ENCODE measurements around the gene CYTH1.

Gene CYTH1

GRCh38 chr17:78820841-78821240 is 38.8 kb upstream of the CYTH1 start:
- ATAC-seq (ENCODE audit: insufficient read depth, low read depth): no peak
- H3K4me1 ChIP-seq (ENCODE audit: insufficient read depth, low read length): peaks cover 37% of the 10 kb centered on the region
- no peak for DNase-seq
- no peak overlapping the region for H2AFZ ChIP-seq (ENCODE audit: low read depth, low read length)
- H3K27me3 ChIP-seq (ENCODE audit: insufficient read depth, low read length, poor library complexity): no peaks in the 10 kb centered on the region
- H3K9ac ChIP-seq (ENCODE audit: low read depth, low read length): no peak overlapping the region
- H3K27ac ChIP-seq (ENCODE audit: low read length): no peak overlapping the region
- H4K20me1 ChIP-seq (ENCODE audit: insufficient read depth, low read length): peaks cover 40% of the 10 kb centered on the region
- peaks cover 92% of the 10 kb centered on the region for H3K36me3 ChIP-seq (ENCODE audit: insufficient read depth, low read length)
- H3K79me2 ChIP-seq (ENCODE audit: insufficient read depth, low read length): peaks cover 2% of the 10 kb centered on the region; the same call in 1 of the 2 replicates
- H3K4me2 ChIP-seq (ENCODE audit: insufficient read depth, low read length): no peak overlapping the region
- no peaks in the 10 kb centered on the region for H3K9me3 ChIP-seq (ENCODE audit: insufficient read depth, low read length, severe bottlenecking)
- no peak for TF ChIP-seq EZH2 (IDR thresholded peaks at IDR 0.05; ENCODE audit: borderline replicate concordance, low read depth, low read length, severe bottlenecking)
- no peak for TF ChIP-seq CTCF (IDR thresholded peaks at IDR 0.05; ENCODE audit: borderline replicate concordance, extremely low read depth, low read length, poor library complexity, severe bottlenecking)
- H3K4me3 ChIP-seq (ENCODE audit: low read depth in 1 of 2, low read length in 2 of 2): no peak overlapping the region

DNA sequence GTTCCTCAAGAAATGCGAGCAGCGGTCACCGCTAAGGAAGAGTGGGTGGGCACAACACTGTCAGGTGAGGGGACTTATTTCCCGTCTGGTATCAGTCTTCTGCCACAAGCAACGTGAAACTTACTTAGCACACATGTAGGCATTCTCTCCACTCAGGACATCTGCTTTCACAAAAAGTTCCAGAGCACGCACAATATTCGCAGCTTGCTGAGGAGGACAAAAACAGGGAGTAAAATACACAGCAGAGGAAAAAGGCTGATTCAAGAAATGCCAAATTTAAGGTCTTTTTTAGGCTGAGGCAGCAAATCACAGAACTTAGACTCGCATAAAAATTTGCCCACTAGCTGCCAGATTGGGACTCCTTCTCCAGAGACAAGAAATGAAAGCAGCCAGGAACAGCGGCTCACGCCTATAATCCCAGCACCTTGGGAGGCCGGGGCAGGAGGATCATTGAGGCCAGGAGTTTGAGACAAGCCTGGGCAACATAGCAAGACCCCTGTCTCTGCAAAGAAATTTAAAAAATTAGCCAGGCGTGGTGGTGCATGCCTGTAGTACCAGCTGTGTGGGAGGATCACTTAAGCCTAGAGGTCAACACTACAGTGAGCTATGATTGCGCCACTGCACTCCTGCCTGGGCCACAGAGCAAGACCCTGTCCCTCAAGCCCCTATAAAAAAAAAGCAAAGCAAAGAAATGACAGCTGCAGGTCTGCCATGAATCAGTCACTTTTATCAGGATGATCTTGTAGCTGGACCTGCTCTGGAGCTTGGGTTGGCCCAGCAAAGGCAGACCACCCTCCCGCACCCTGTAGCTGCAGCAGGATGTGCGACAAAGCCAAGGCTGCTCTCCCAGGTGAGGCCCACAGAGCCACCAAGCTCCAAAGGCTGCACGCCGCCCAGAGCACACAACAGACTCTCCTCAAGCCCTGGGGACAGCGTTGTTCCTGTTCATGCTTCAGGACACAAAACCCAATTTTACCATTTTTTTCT is 38.0 kb upstream of the CYTH1 start:
- Histone ChIP-seq H3K27ac (ENCODE audit: low read length) (peak overlapping the region; percentile 58; the same call in 1 of the 2 replicates), H3K4me1 (ENCODE audit: insufficient read depth, low read length) (peaks cover 37% of the 10 kb centered on the region), H2AFZ (ENCODE audit: low read depth, low read length) (no peak overlapping the region), H3K27me3 (ENCODE audit: insufficient read depth, low read length, poor library complexity) (no peaks in the 10 kb centered on the region), H3K9ac (ENCODE audit: low read depth, low read length) (no peak overlapping the region; the same call in 1 of the 2 replicates), H4K20me1 (ENCODE audit: insufficient read depth, low read length) (peaks cover 35% of the 10 kb centered on the region), H3K79me2 (ENCODE audit: insufficient read depth, low read length) (peaks cover 2% of the 10 kb centered on the region; the same call in 1 of the 2 replicates), H3K4me2 (ENCODE audit: insufficient read depth, low read length) (no peak overlapping the region), H3K36me3 (ENCODE audit: insufficient read depth, low read length) (peaks cover 92% of the 10 kb centered on the region), H3K9me3 (ENCODE audit: insufficient read depth, low read length, severe bottlenecking) (no peaks in the 10 kb centered on the region), H3K4me3 (ENCODE audit: low read depth in 1 of 2, low read length in 2 of 2) (no peak overlapping the region)
- ATAC-seq (ENCODE audit: insufficient read depth, low read depth) (no peak), DNase-seq (no peak)
- TF ChIP-seq CTCF (IDR thresholded peaks at IDR 0.05; ENCODE audit: borderline replicate concordance, extremely low read depth, low read length, poor library complexity, severe bottlenecking): no peak

DNA sequence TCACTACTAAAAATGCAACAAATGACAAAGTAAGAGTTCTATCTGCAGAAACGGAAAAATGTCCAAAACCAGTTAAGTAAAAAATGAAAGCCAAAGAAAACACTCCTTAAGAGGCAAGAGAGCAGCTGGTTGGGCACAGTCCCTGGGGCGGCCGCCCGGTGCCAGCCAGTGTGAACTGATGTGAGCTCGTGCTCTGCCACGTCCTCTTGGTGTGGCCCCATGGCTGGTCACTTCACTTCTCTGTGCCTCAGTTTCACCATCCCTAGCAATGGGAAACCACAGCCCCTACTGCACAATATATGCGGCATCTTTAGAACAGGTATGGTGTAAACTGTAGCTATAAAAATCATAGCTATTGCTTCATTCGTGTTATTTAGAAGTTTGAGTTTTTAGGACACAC is 37.3 kb upstream of the CYTH1 start:
- peaks cover 37% of the 10 kb centered on the region for H3K4me1 ChIP-seq (ENCODE audit: insufficient read depth, low read length)

More for the DNA sequence above, 37.3 kb upstream of the CYTH1 start:
- no peak for ATAC-seq (ENCODE audit: insufficient read depth, low read depth)
- Histone ChIP-seq H3K4me3 (ENCODE audit: low read depth in 1 of 2, low read length in 2 of 2) (no peak overlapping the region), H3K27ac (ENCODE audit: low read length) (peak overlapping the region; percentile 58), H3K79me2 (ENCODE audit: insufficient read depth, low read length) (peaks cover 2% of the 10 kb centered on the region; the same call in 1 of the 2 replicates), H4K20me1 (ENCODE audit: insufficient read depth, low read length) (peaks cover 32% of the 10 kb centered on the region), H3K27me3 (ENCODE audit: insufficient read depth, low read length, poor library complexity) (no peaks in the 10 kb centered on the region), H2AFZ (ENCODE audit: low read depth, low read length) (no peak overlapping the region), H3K4me2 (ENCODE audit: insufficient read depth, low read length) (peak overlapping the region; percentile 8; the same call in 1 of the 2 replicates), H3K9ac (ENCODE audit: low read depth, low read length) (no peak overlapping the region; the same call in 1 of the 2 replicates), H3K36me3 (ENCODE audit: insufficient read depth, low read length) (peaks cover 92% of the 10 kb centered on the region), H3K9me3 (ENCODE audit: insufficient read depth, low read length, severe bottlenecking) (no peaks in the 10 kb centered on the region)
- no peak for DNase-seq
- no peak for TF ChIP-seq EZH2 (IDR thresholded peaks at IDR 0.05; ENCODE audit: borderline replicate concordance, low read depth, low read length, severe bottlenecking)
- no peak for TF ChIP-seq CTCF (IDR thresholded peaks at IDR 0.05; ENCODE audit: borderline replicate concordance, extremely low read depth, low read length, poor library complexity, severe bottlenecking)

Measured in DND-41 (cell line).